ENCODE results near the gene ZSCAN30.

The ZSCAN30 gene

GRCh38 chr18:35242426-35242825, 47.6 kb downstream of the ZSCAN30 start:
- Histone ChIP-seq H3K36me3 (ENCODE audit: control insufficient read depth in 4 of 4, insufficient read depth in 4 of 4, low read length in 3 of 4) (peaks cover 40 to 52% (median 46%) of the 10 kb centered on the region in 4 experiments), H3K4me3 (ENCODE audit: control insufficient read depth in 1 of 7, extremely low read depth in 1 of 7, insufficient read depth in 4 of 7, low read depth in 2 of 7, low read length in 6 of 7) (peak overlapping the region in 2 of 7 experiments; percentile 26 to 89), H3K9me3 (ENCODE audit: control extremely low read depth in 1 of 5, control insufficient read depth in 4 of 5, insufficient read depth in 2 of 5, low read depth in 1 of 5, low read length in 4 of 5) (peaks cover 0 to 45% (median 6%) of the 10 kb centered on the region in 5 experiments), H3K4me1 (ENCODE audit: control extremely low read depth in 1 of 4, control insufficient read depth in 4 of 4, insufficient read depth in 4 of 4, low read length in 3 of 4) (peaks cover 0 to 17% (median 6%) of the 10 kb centered on the region in 4 experiments), H3K27me3 (replicated peaks in 2 of 5; ENCODE audit: control insufficient read depth in 4 of 5, insufficient read depth in 5 of 5, low read length in 4 of 5) (no peaks in the 10 kb centered on the region), H3K27ac (ENCODE audit: insufficient read depth in 1 of 2, low read depth in 1 of 2, low read length in 2 of 2, poor library complexity in 1 of 2, severe bottlenecking in 2 of 2) (peak overlapping the region; percentile 17 to 99)
- 99% methylated on average over 6 of the region's 6 CpGs for WGBS (ENCODE audit: insufficient coverage)
- CTCF ChIA-PET = interaction anchor here (1.0 to 1.2 kb wide), 3 partner anchors 11 to 23 kb away, joined by 3 to 7 read pairs (median 4); no protein-coding TSS in a partner anchor
- POLR2A ChIA-PET = no interaction called here
- no peak for DNase-seq

DNA sequence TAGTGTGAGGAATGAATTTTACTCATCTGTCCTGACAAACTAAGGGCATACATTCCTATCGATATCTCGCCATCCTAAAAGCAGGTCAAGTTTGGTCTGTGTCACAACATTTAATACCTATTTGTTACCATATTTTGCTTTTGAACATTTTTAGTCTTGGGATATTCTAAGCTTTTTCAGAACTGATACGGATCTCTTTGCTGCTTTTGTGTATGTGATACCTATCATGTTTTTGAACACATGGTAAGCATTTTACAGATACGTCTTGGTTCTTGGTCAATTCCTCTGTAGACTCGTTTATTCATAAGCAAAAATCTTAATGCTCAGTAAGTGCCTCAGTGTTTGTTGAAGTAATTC, 48.6 kb downstream of the ZSCAN30 start:
- no peaks in the 10 kb centered on the region for H3K27me3 ChIP-seq (replicated peaks in 2 of 5; ENCODE audit: control insufficient read depth in 4 of 5, insufficient read depth in 5 of 5, low read length in 4 of 5)
- ChIA-PET CTCF (interaction anchor here (0.6 kb wide), 1 partner anchor 96 kb away, joined by 3 read pairs; no protein-coding TSS in a partner anchor), POLR2A (interaction anchor here (1.3 to 2.5 kb wide), 3 partner anchors 26 to 103 kb away, joined by 6 to 14 read pairs (median 10); partner anchors contain the start of genes ZNF24 and ZSCAN30)
- no CpG with 5 or more reads among the region's 5 CpGs for WGBS (ENCODE audit: insufficient coverage)
- peak overlapping the region; percentile 93 to 99 for H3K27ac ChIP-seq (ENCODE audit: insufficient read depth in 1 of 2, low read depth in 1 of 2, low read length in 2 of 2, poor library complexity in 1 of 2, severe bottlenecking in 2 of 2)
- peaks cover 0 to 35% (median 6%) of the 10 kb centered on the region in 5 experiments for H3K9me3 ChIP-seq (ENCODE audit: control extremely low read depth in 1 of 5, control insufficient read depth in 4 of 5, insufficient read depth in 2 of 5, low read depth in 1 of 5, low read length in 4 of 5)
- H3K4me3 ChIP-seq (ENCODE audit: control insufficient read depth in 1 of 7, extremely low read depth in 1 of 7, insufficient read depth in 4 of 7, low read depth in 2 of 7, low read length in 6 of 7) = peak overlapping the region in 6 of 7 experiments; percentile 76 to 91 (median 82)
- no peak for DNase-seq
- H3K4me1 ChIP-seq (ENCODE audit: control extremely low read depth in 1 of 4, control insufficient read depth in 4 of 4, insufficient read depth in 4 of 4, low read length in 3 of 4) = peaks cover 0 to 17% (median 6%) of the 10 kb centered on the region in 4 experiments
- H3K36me3 ChIP-seq (ENCODE audit: control insufficient read depth in 4 of 4, insufficient read depth in 4 of 4, low read length in 3 of 4) = peaks cover 32 to 42% (median 37%) of the 10 kb centered on the region in 4 experiments

GRCh38 chr18:35240664-35241447, 49.2 kb downstream of the ZSCAN30 start, which contains the start of gene ZNF397:
Gene ZNF397, plus strand, starts transcription at chr18:35241034. Its CDS starts 1,437 bp downstream, at chr18:35242471.
- peaks cover 0 to 29% (median 5%) of the 10 kb centered on the region in 5 experiments for H3K9me3 ChIP-seq (ENCODE audit: control extremely low read depth in 1 of 5, control insufficient read depth in 4 of 5, insufficient read depth in 2 of 5, low read depth in 1 of 5, low read length in 4 of 5)
- no peaks in the 10 kb centered on the region for H3K27me3 ChIP-seq (replicated peaks in 2 of 5; ENCODE audit: control insufficient read depth in 4 of 5, insufficient read depth in 5 of 5, low read length in 4 of 5)
- WGBS (ENCODE audit: insufficient coverage) = 0% methylated on average over 40 of the region's 60 CpGs
- ChIA-PET CTCF (interaction anchor here (0.7 to 1.7 kb wide), 4 partner anchors 9 to 104 kb away, joined by 3 to 4 read pairs (median 3); partner anchors contain the start of gene ZNF24), POLR2A (interaction anchor here (0.6 to 2.5 kb wide), 5 partner anchors 27 to 821 kb away, joined by 3 to 14 read pairs (median 6); partner anchors contain the start of genes MAPRE2, ZNF24 and ZSCAN30)
- H3K27ac ChIP-seq (ENCODE audit: insufficient read depth in 1 of 2, low read depth in 1 of 2, low read length in 2 of 2, poor library complexity in 1 of 2, severe bottlenecking in 2 of 2) = peak within 1 kb of the TSS; percentile 93 to 99
- peaks cover 26 to 36% (median 31%) of the 10 kb centered on the region in 4 experiments for H3K36me3 ChIP-seq (ENCODE audit: control insufficient read depth in 4 of 4, insufficient read depth in 4 of 4, low read length in 3 of 4)
- peaks cover 0 to 17% (median 6%) of the 10 kb centered on the region in 4 experiments for H3K4me1 ChIP-seq (ENCODE audit: control extremely low read depth in 1 of 4, control insufficient read depth in 4 of 4, insufficient read depth in 4 of 4, low read length in 3 of 4)
- peak; percentile 96 to 97 (median 97) for DNase-seq
- H3K4me3 ChIP-seq (ENCODE audit: control insufficient read depth in 1 of 7, extremely low read depth in 1 of 7, insufficient read depth in 4 of 7, low read depth in 2 of 7, low read length in 6 of 7) = peak within 1 kb of the TSS; percentile 69 to 91 (median 82)

DNA sequence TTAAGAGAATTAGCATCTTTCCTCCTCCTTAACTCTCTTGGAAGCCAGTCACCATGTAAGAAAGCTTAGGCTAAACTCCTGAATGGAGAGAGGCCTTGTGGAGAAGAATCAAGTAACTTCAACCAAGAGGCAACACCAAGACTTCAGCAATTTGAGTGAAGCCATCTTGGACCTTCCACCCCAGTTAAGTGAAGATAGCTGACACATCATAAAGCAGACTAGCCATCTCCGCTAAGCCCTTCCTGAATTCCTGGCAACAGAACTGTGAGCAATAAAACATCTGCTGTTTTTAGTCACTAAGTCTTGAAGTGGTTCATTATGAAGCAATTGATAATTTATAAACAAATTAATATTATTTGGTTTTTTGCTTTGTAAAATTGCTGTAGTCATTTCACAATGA, 50.7 kb downstream of the ZSCAN30 start:
- peaks cover 0 to 17% (median 6%) of the 10 kb centered on the region in 4 experiments for H3K4me1 ChIP-seq (ENCODE audit: control extremely low read depth in 1 of 4, control insufficient read depth in 4 of 4, insufficient read depth in 4 of 4, low read length in 3 of 4)
- no peaks in the 10 kb centered on the region for H3K27me3 ChIP-seq (replicated peaks in 2 of 5; ENCODE audit: control insufficient read depth in 4 of 5, insufficient read depth in 5 of 5, low read length in 4 of 5)
- peaks cover 13 to 22% (median 18%) of the 10 kb centered on the region in 4 experiments for H3K36me3 ChIP-seq (ENCODE audit: control insufficient read depth in 4 of 4, insufficient read depth in 4 of 4, low read length in 3 of 4)
- DNase-seq = no peak
- WGBS (ENCODE audit: insufficient coverage) = no CpG with 5 or more reads among the region's 1 CpG
- CTCF ChIA-PET = interaction anchor here (0.8 to 1.7 kb wide), 6 partner anchors 8 to 116 kb away, joined by 3 to 6 read pairs (median 3); partner anchors contain the start of gene ZNF24
- no peak overlapping the region for H3K4me3 ChIP-seq (ENCODE audit: control insufficient read depth in 1 of 7, extremely low read depth in 1 of 7, insufficient read depth in 4 of 7, low read depth in 2 of 7, low read length in 6 of 7)
- POLR2A ChIA-PET = interaction anchor here (1.9 to 2.5 kb wide), 2 partner anchors 28 to 51 kb away, joined by 10 to 14 read pairs; partner anchors contain the start of gene ZSCAN30
- no peak overlapping the region for H3K27ac ChIP-seq (ENCODE audit: insufficient read depth in 1 of 2, low read depth in 1 of 2, low read length in 2 of 2, poor library complexity in 1 of 2, severe bottlenecking in 2 of 2)
- peaks cover 0 to 15% (median 3%) of the 10 kb centered on the region in 5 experiments for H3K9me3 ChIP-seq (ENCODE audit: control extremely low read depth in 1 of 5, control insufficient read depth in 4 of 5, insufficient read depth in 2 of 5, low read depth in 1 of 5, low read length in 4 of 5)

DNA sequence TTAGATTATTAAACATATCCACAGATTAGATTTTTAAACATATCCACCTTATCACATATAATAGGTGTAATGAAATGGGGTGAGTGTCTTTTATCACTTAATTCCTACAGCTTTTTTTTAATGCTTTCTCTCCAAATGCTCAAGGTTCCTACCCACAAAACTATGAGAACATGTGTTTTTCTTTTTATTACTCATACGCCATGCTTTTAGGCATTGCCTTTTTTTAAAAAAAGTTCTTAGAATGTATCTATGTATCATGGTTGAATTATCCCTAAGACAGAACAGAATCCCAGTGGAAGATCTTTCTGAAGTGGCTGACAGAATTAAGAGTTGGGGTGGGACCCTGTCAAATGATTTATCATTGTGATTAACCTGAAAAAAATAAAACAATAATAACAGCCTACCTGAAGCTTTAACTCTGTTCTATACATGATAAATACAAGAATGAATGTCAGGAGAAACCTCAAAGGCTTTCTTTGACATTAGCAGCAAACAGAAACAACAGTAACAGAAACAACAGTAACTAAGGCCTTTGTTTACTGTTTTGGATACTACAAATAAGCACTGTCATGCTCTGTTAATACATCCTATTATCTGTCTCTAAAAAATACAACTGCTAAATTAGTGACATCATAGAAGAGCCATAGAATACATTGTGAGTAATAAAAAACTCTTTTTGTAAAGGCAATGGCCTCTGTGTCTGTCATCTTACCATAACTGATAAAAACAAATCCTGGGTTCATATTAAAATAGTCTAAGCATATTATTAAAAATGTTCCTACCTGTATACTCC, 53.3 kb downstream of the ZSCAN30 start:
- Histone ChIP-seq H3K4me3 (ENCODE audit: control insufficient read depth in 1 of 7, extremely low read depth in 1 of 7, insufficient read depth in 4 of 7, low read depth in 2 of 7, low read length in 6 of 7) (no peak overlapping the region), H3K9me3 (ENCODE audit: control extremely low read depth in 1 of 5, control insufficient read depth in 4 of 5, insufficient read depth in 2 of 5, low read depth in 1 of 5, low read length in 4 of 5) (no peaks in the 10 kb centered on the region), H3K27me3 (replicated peaks in 2 of 5; ENCODE audit: control insufficient read depth in 4 of 5, insufficient read depth in 5 of 5, low read length in 4 of 5) (no peaks in the 10 kb centered on the region), H3K27ac (ENCODE audit: insufficient read depth in 1 of 2, low read depth in 1 of 2, low read length in 2 of 2, poor library complexity in 1 of 2, severe bottlenecking in 2 of 2) (no peak overlapping the region), H3K4me1 (ENCODE audit: control extremely low read depth in 1 of 4, control insufficient read depth in 4 of 4, insufficient read depth in 4 of 4, low read length in 3 of 4) (peaks cover 0 to 10% (median 5%) of the 10 kb centered on the region in 4 experiments), H3K36me3 (ENCODE audit: control insufficient read depth in 4 of 4, insufficient read depth in 4 of 4, low read length in 3 of 4) (no peaks in the 10 kb centered on the region)
- ChIA-PET POLR2A (no interaction called here), CTCF (interaction anchor here (1.1 kb wide), 1 partner anchor 118 kb away, joined by 4 read pairs; no protein-coding TSS in a partner anchor)
- no CpG with 5 or more reads among the region's 1 CpG for WGBS (ENCODE audit: insufficient coverage)
- DNase-seq = peak in 2 of 3 donors; percentile 28 to 52

GRCh38 chr18:35231052-35231451, 59.0 kb downstream of the ZSCAN30 start:
- POLR2A ChIA-PET = interaction anchor here (0.6 kb wide), 1 partner anchor 340 kb away, joined by 3 read pairs; no protein-coding TSS in a partner anchor
- CTCF ChIA-PET = interaction anchor here (0.6 to 5.6 kb wide), 17 partner anchors 9 to 204 kb away, joined by 3 to 44 read pairs (median 4); no protein-coding TSS in a partner anchor
- Histone ChIP-seq H3K4me1 (ENCODE audit: control extremely low read depth in 1 of 4, control insufficient read depth in 4 of 4, insufficient read depth in 4 of 4, low read length in 3 of 4) (peaks cover 0 to 3% (median 0%) of the 10 kb centered on the region in 4 experiments), H3K36me3 (ENCODE audit: control insufficient read depth in 4 of 4, insufficient read depth in 4 of 4, low read length in 3 of 4) (no peaks in the 10 kb centered on the region), H3K4me3 (ENCODE audit: control insufficient read depth in 1 of 7, extremely low read depth in 1 of 7, insufficient read depth in 4 of 7, low read depth in 2 of 7, low read length in 6 of 7) (peak overlapping the region in 5 of 7 experiments; percentile 19 to 65 (median 40)), H3K27ac (ENCODE audit: insufficient read depth in 1 of 2, low read depth in 1 of 2, low read length in 2 of 2, poor library complexity in 1 of 2, severe bottlenecking in 2 of 2) (no peak overlapping the region), H3K27me3 (replicated peaks in 2 of 5; ENCODE audit: control insufficient read depth in 4 of 5, insufficient read depth in 5 of 5, low read length in 4 of 5) (no peaks in the 10 kb centered on the region), H3K9me3 (ENCODE audit: control extremely low read depth in 1 of 5, control insufficient read depth in 4 of 5, insufficient read depth in 2 of 5, low read depth in 1 of 5, low read length in 4 of 5) (peaks cover 0 to 2% (median 0%) of the 10 kb centered on the region in 5 experiments)
- DNase-seq = peak; percentile 82 to 91 (median 87)
- 0% methylated on average over 4 of the region's 6 CpGs for WGBS (ENCODE audit: insufficient coverage)

Measured in common myeloid progenitor, CD34-positive (primary cell).